Tibial nerve (tissue), 4 donors: ENCODE measurements around the gene TTC28. TPM values are rescaled to one million over a fixed set of nuclear protein-coding genes. Genes with fewer than 3 reads are reported as not detected.

Experiments used
- DNase-seq, 2 donors: peaks; one replicate each; pipeline ENCODE4 v3.0.0-alpha.2; 2019; ENCODE audit warnings: low spot score in 2 of 2
- H3K27ac ChIP-seq, 4 donors: fragments of 200-600 bp; sonication (generic) in 3 of 4; one replicate each; pipeline ENCODE4 v1.5.1; 2017 to 2019; ENCODE audit warnings: mild to moderate bottlenecking in 1 of 4
- H3K27me3 ChIP-seq, 2 donors: fragments of 200-600 bp; sonication (generic) in 1 of 2; one replicate each; pipeline versions ENCODE4 v1.5.1 to v1.6.0; 2017 to 2019
- H3K36me3 ChIP-seq, 3 donors: fragments of 200-600 bp; sonication (generic); one replicate each; pipeline ENCODE4 v1.5.1; 2018 to 2019
- H3K4me1 ChIP-seq, 4 donors: fragments of 200-600 bp; sonication (generic) in 3 of 4; one replicate each; pipeline ENCODE4 v1.5.1; 2017 to 2019
- H3K4me3 ChIP-seq, 4 donors: fragments of 200-600 bp; sonication (generic) in 3 of 4; one replicate each; pipeline ENCODE4 v1.5.1; 2017 to 2019; ENCODE audit warnings: mild to moderate bottlenecking in 1 of 4, moderate library complexity in 1 of 4
- H3K9me3 ChIP-seq, 4 donors: fragments of 200-600 bp; sonication (generic) in 3 of 4; one replicate each; pipeline ENCODE4 v1.5.1; 2017 to 2019
- CTCF ChIP-seq, 5 experiments: fragments of 200-600 bp in 3 of 5; fragments of 450-650 bp in 2 of 5; sonication (generic) in 3 of 5; IDR thresholded peaks; one replicate each; pipeline ENCODE4 v1.5.1; 2016 to 2019; ENCODE audit warnings: antibody characterized with exemption in 5 of 5, mild to moderate bottlenecking in 3 of 5, moderate library complexity in 2 of 5
- EP300 ChIP-seq, 2 donors: sonication (generic); formaldehyde crosslinking; IDR thresholded peaks; one replicate each; pipeline ENCODE4 v1.6.1; 2017; ENCODE audit warnings: antibody characterized with exemption in 2 of 2, mild to moderate bottlenecking in 1 of 2
- POLR2A ChIP-seq, 2 donors: fragments of 450-650 bp; IDR thresholded peaks; one replicate each; pipeline ENCODE4 v1.6.1; 2017; ENCODE audit warnings: antibody characterized with exemption in 2 of 2, mild to moderate bottlenecking in 2 of 2, moderate library complexity in 2 of 2
- WGBS, 2 donors: methylation state at CpG; one replicate each; pipeline ENCODE4 v1.1.5; 2018; 5-methylcytosine and 5-hydroxymethylcytosine counted together
- total RNA-seq, 4 donors: library from RNA; depleted of rRNA; stranded (reverse); fragments of >200 nt; gene quantifications; one replicate each; pipeline ENCODE4 v1.1.0, GENCODE V29; 2016

Gene TTC28
- total RNA-seq, 4 donors from 2014 or later: 83.9 to 177 (median 128) TPM

DNA sequence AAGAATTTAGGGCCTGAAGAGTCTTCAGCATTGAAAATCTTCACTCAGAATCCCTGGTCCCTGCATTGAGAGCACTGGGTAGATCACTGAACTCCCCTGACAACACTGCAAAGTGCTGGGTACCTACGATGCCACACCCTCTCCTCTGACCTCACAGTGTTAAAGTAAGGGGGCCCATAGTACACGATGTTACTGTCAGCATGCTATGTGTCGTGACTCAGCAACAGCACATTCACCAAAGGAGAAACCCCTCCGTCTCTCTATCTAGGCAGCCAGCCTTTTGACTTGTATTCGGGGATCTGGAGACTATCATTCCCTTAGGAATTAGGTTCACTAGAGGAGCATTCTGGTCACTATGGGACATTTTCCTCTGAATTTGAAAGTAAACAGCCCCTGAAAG, 693.2 kb downstream of the TTC28 start:
- Histone ChIP-seq H3K36me3 (peaks cover 0 to 83% (median 0%) of the 10 kb centered on the region in 3 donors), H3K27ac (no peak overlapping the region), H3K4me1 (peaks cover 0 to 11% (median 0%) of the 10 kb centered on the region in 4 donors), H3K4me3 (no peak overlapping the region), H3K27me3 (no peaks in the 10 kb centered on the region), H3K9me3 (no peaks in the 10 kb centered on the region)
- DNase-seq: no peak
- WGBS, 2 donors: 78 to 79% methylated on average over 5 of the region's 5 CpGs
- TF ChIP-seq POLR2A (IDR thresholded peaks at IDR 0.05): no peak
- no peak for TF ChIP-seq EP300 (IDR thresholded peaks at IDR 0.05)
- no peak for TF ChIP-seq CTCF (IDR thresholded peaks at IDR 0.05)

DNA sequence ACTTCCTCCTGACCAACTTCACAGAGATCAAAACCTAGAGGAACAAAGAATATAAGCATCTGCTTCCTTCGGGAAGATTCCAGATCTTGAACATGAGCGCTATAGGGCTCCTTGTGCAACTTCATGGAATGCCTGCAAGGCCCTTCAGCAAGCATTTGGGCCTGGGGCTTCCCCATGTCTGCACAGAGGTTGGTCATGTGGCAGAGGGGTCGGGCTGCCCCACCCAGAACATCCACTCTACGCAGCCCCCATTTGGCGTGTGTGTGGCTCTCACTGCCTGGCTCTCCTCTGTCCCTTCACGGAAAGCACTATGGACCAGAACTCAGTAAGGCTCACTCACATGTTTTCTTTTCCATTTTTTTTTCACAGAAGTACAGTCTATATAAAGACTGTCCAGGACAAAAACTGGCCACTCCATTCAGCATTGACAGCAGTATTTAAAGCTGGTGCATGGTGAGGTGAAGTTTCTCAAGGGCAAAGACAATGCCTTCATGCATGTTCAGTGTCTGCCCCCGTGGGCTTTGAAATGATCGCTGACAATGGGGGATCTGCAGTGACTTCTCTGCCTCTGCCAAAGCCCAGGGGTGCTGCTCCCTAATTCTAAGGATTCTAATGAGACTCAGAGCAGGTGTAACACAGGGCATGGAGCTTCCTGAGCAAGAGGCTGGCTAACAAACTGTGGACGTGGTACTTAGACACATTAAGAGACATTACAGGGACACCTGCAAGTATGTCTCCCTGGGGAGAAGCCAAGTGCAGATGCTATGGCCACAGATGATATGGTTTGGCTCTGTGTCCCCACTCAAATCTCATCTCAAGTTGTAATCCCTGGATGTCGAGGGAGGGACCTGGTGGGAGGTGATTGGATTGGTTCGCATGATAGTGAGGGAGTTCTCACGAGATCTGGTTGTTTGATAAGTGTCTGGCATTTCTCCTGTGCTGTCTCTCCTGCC, 694.0 kb downstream of the TTC28 start:
- Histone ChIP-seq H3K4me1 (peaks cover 0 to 4% (median 0%) of the 10 kb centered on the region in 4 donors), H3K4me3 (no peak overlapping the region), H3K27ac (no peak overlapping the region), H3K9me3 (no peaks in the 10 kb centered on the region), H3K27me3 (no peaks in the 10 kb centered on the region), H3K36me3 (peaks cover 0 to 84% (median 0%) of the 10 kb centered on the region in 3 donors)
- DNase-seq: no peak
- no peak for TF ChIP-seq CTCF (IDR thresholded peaks at IDR 0.05)
- WGBS, 2 donors: 84 to 86% methylated on average over 12 of the region's 12 CpGs

GRCh38 chr22:27984723-27985122, 694.9 kb downstream of the TTC28 start:
- Histone ChIP-seq H3K9me3 (no peaks in the 10 kb centered on the region), H3K27me3 (no peaks in the 10 kb centered on the region), H3K36me3 (peaks cover 0 to 86% (median 0%) of the 10 kb centered on the region in 3 donors), H3K27ac (no peak overlapping the region), H3K4me1 (no peaks in the 10 kb centered on the region), H3K4me3 (no peak overlapping the region)
- no peak for DNase-seq
- TF ChIP-seq POLR2A (IDR thresholded peaks at IDR 0.05) (no peak), EP300 (IDR thresholded peaks at IDR 0.05) (no peak), CTCF (IDR thresholded peaks at IDR 0.05) (no peak)
- 83 to 88% methylated on average over 9 of the region's 9 CpGs for WGBS, 2 donors

GRCh38 chr22:27984001-27984695, 695.5 kb downstream of the TTC28 start:
- H3K27ac ChIP-seq: no peak overlapping the region
- peaks cover 0 to 81% (median 0%) of the 10 kb centered on the region in 3 donors for H3K36me3 ChIP-seq
- no peaks in the 10 kb centered on the region for H3K4me1 ChIP-seq
- no peak for DNase-seq
- WGBS, 2 donors: 71 to 73% methylated on average over 10 of the region's 10 CpGs
- no peaks in the 10 kb centered on the region for H3K9me3 ChIP-seq
- H3K4me3 ChIP-seq: no peak overlapping the region
- no peak for TF ChIP-seq POLR2A (IDR thresholded peaks at IDR 0.05)
- TF ChIP-seq CTCF (IDR thresholded peaks at IDR 0.05): no peak
- no peak for TF ChIP-seq EP300 (IDR thresholded peaks at IDR 0.05)
- no peaks in the 10 kb centered on the region for H3K27me3 ChIP-seq

GRCh38 chr22:27983361-27983791, 696.3 kb downstream of the TTC28 start:
- no peaks in the 10 kb centered on the region for H3K4me1 ChIP-seq
- peaks cover 0 to 78% (median 0%) of the 10 kb centered on the region in 3 donors for H3K36me3 ChIP-seq
- H3K4me3 ChIP-seq: no peak overlapping the region
- no peak overlapping the region for H3K27ac ChIP-seq
- no peak for DNase-seq
- TF ChIP-seq POLR2A (IDR thresholded peaks at IDR 0.05): no peak
- TF ChIP-seq EP300 (IDR thresholded peaks at IDR 0.05): no peak
- no peak for TF ChIP-seq CTCF (IDR thresholded peaks at IDR 0.05)
- 78 to 89% methylated on average over 10 to 15 of the region's 15 CpGs for WGBS, 2 donors
- no peaks in the 10 kb centered on the region for H3K9me3 ChIP-seq
- H3K27me3 ChIP-seq: no peaks in the 10 kb centered on the region
